HG03280 (cell line): Measurements from ENCODE around the gene HGD.
"Not testable (repeated sequence)": the region's sequence is repeated elsewhere in the genome, so short reads cannot be mapped to it uniquely, and the experiment has no call there.

Experiments
- ATAC-seq: cut with Tn5 transposase; IDR thresholded peaks from one replicate; pipeline ENCODE4 v1.9.1; 2021; ENCODE audit warnings: mild to moderate bottlenecking, moderate library complexity; ENCODE audit not compliant: unreplicated experiment

Gene HGD

GRCh38 chr3:120682095-120682681, at the start of gene HGD:
TSS of gene HGD (minus strand) at chr3:120682239. CDS start at chr3:120682111, 128 bp downstream.
- ATAC-seq, result no peak

GRCh38 chr3:120730576-120731542, 48.8 kb upstream of the HGD start:
- no peak for ATAC-seq

GRCh38 chr3:120726791-120727190, 44.8 kb upstream of the HGD start:
- no peak for ATAC-seq

GRCh38 chr3:120719167-120719834, 37.3 kb upstream of the HGD start:
- ATAC-seq, result not testable (repeated sequence)

- ATAC-seq, result no peak
Measured at GRCh38 chr3:120713262-120713661, 31.2 kb upstream of the HGD start.

GRCh38 chr3:120710369-120710768, 28.3 kb upstream of the HGD start:
- no peak for ATAC-seq

- ATAC-seq, result no peak
Measured at GRCh38 chr3:120708408-120708807, 26.4 kb upstream of the HGD start.

- no peak for ATAC-seq
Measured at GRCh38 chr3:120706950-120707349, 24.9 kb upstream of the HGD start.

- no peak for ATAC-seq
Measured at GRCh38 chr3:120705884-120706582, 24.0 kb upstream of the HGD start.

GRCh38 chr3:120699333-120699732, 17.3 kb upstream of the HGD start:
- no peak for ATAC-seq

- ATAC-seq, result no peak
Measured at GRCh38 chr3:120693439-120694171, 11.6 kb upstream of the HGD start.

- no peak for ATAC-seq
Measured at GRCh38 chr3:120689395-120689794, 7.4 kb upstream of the HGD start.

GRCh38 chr3:120688121-120688520, 6.1 kb upstream of the HGD start:
- peak; percentile 93 for ATAC-seq

GRCh38 chr3:120685411-120685810, 3.4 kb upstream of the HGD start:
- ATAC-seq, result no peak

- ATAC-seq, result no peak
Measured at GRCh38 chr3:120684896-120685295, 2.9 kb upstream of the HGD start.

- no peak for ATAC-seq
Measured at GRCh38 chr3:120683671-120684301, 1.7 kb upstream of the HGD start.

- ATAC-seq, result no peak
Measured at GRCh38 chr3:120683213-120683612, 1.2 kb upstream of the HGD start.

- ATAC-seq, result no peak
Measured at GRCh38 chr3:120681506-120682038, 467 bp downstream of the HGD start.

- ATAC-seq, result no peak
Measured at GRCh38 chr3:120681018-120681417, 1.0 kb downstream of the HGD start.
